Loucy (cell line): ENCODE results near the gene HSFY1.
"Not testable (repeated sequence)": the region's sequence is repeated elsewhere in the genome, so short reads cannot be mapped to it uniquely, and the experiment has no call there.

Experiments
- H2AFZ ChIP-seq: fragments of 200-600 bp; sonication (generic); 2 replicates; pipeline ENCODE4 v1.6.0; 2016; ENCODE audit warnings: antibody characterized with exemption, mild to moderate bottlenecking, low read length, moderate library complexity
- H3F3A ChIP-seq: fragments of 200-600 bp; 2 replicates; pipeline ENCODE4 v1.6.0; 2016; ENCODE audit warnings: antibody characterized with exemption, low read depth, mild to moderate bottlenecking
- H3K27me3 ChIP-seq: fragments of 200-600 bp; sonication (generic); 2 replicates; pipeline ENCODE4 v1.6.1; 2014; ENCODE audit warnings: low read length, mild to moderate bottlenecking; ENCODE audit not compliant: insufficient read depth, poor library complexity, severe bottlenecking
- H3K36me3 ChIP-seq: fragments of 200-600 bp; sonication (generic); 2 replicates; pipeline ENCODE4 v1.6.1; 2016; ENCODE audit warnings: low read length; ENCODE audit not compliant: insufficient read depth
- H3K4me1 ChIP-seq: fragments of 200-600 bp; sonication (generic); 2 replicates; pipeline ENCODE4 v1.5.1; 2014; ENCODE audit warnings: low read length, mild to moderate bottlenecking; ENCODE audit not compliant: insufficient read depth, poor library complexity, severe bottlenecking
- H3K4me2 ChIP-seq: fragments of 200-600 bp; sonication (generic); 2 replicates; pipeline ENCODE4 v1.6.0; 2014; ENCODE audit warnings: antibody characterized with exemption, low read length, low read depth, mild to moderate bottlenecking; ENCODE audit not compliant: poor library complexity, severe bottlenecking
- H3K4me3 ChIP-seq: fragments of 200-600 bp; sonication (generic); 2 replicates; pipeline ENCODE4 v1.5.1; 2014; ENCODE audit warnings: low read length, mild to moderate bottlenecking, mixed read lengths; ENCODE audit not compliant: poor library complexity, severe bottlenecking
- H3K79me2 ChIP-seq: fragments of 200-600 bp; sonication (generic); 2 replicates; pipeline ENCODE4 v1.6.1; 2014; ENCODE audit warnings: low read length; ENCODE audit not compliant: insufficient read depth
- H3K9ac ChIP-seq: fragments of 200-600 bp; sonication (generic); 2 replicates; pipeline ENCODE4 v1.6.0; 2014; ENCODE audit warnings: mild to moderate bottlenecking, low read depth, low read length, moderate library complexity; ENCODE audit not compliant: poor library complexity, severe bottlenecking
- H3K9me2 ChIP-seq: fragments of 200-600 bp; sonication (generic); replicated peaks from 2 replicates; pipeline ENCODE4 v1.6.1; 2016; ENCODE audit warnings: low read depth, low read length, mixed read lengths
- H3K9me3 ChIP-seq: fragments of 200-600 bp; sonication (generic); 2 replicates; pipeline ENCODE4 v1.6.1; 2014; ENCODE audit warnings: mild to moderate bottlenecking, antibody characterized with exemption, low read length, low read depth; ENCODE audit not compliant: insufficient read depth
- H4K20me1 ChIP-seq: fragments of 200-600 bp; sonication (generic); 2 replicates; pipeline ENCODE4 v1.6.0; 2014; ENCODE audit warnings: antibody characterized with exemption, low read length, mild to moderate bottlenecking; ENCODE audit not compliant: insufficient read depth, poor library complexity, severe bottlenecking

Gene HSFY1, protein sequence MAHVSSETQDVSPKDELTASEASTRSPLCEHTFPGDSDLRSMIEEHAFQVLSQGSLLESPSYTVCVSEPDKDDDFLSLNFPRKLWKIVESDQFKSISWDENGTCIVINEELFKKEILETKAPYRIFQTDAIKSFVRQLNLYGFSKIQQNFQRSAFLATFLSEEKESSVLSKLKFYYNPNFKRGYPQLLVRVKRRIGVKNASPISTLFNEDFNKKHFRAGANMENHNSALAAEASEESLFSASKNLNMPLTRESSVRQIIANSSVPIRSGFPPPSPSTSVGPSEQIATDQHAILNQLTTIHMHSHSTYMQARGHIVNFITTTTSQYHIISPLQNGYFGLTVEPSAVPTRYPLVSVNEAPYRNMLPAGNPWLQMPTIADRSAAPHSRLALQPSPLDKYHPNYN

DNA sequence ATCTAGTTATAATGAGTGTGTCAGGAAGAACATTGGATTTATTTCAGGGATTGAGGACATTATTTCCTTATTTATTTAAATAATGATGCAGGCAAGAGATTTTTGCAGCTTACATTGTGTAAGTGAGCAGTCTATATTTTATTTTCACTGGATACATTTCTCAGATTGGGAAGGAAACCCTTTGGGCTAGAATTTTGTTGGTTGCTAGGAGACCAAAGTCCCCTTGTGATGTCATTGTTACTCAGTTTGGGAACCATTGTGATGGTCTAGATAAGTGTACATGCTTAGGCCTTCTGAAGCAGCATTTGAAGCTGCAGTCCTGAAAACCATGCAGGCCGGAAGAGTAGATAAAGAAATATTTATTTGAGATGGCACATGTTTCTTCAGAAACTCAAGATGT lies at the start of gene HSFY1:
HSFY1 (plus strand) TSS at position 301 of the 400 bp plus-strand sequence; CDS start at position 369, 68 bp downstream.
- H4K20me1 ChIP-seq, result not testable (repeated sequence)

GRCh38 chrY:18504266-18504665 lies 42.3 kb upstream of the HSFY1 start:
- not testable (repeated sequence) for H3K36me3 ChIP-seq, H3K9me3 ChIP-seq, H3K27me3 ChIP-seq

More for the DNA sequence above, at the start of gene HSFY1:
- H3F3A ChIP-seq, H3K4me2 ChIP-seq, H3K4me3 ChIP-seq, H3K79me2 ChIP-seq, H3K9ac ChIP-seq, H3K9me3 ChIP-seq, H2AFZ ChIP-seq, H3K27me3 ChIP-seq, H3K9me2 ChIP-seq, H3K36me3 ChIP-seq, H3K4me1 ChIP-seq: not testable (repeated sequence)

GRCh38 chrY:18530995-18531655 lies 15.4 kb upstream of the HSFY1 start:
- not testable (repeated sequence) for H4K20me1 ChIP-seq, H3K4me3 ChIP-seq, H3K79me2 ChIP-seq, H3F3A ChIP-seq, H3K9me2 ChIP-seq, H3K9me3 ChIP-seq, H3K27me3 ChIP-seq, H3K4me1 ChIP-seq, H3K9ac ChIP-seq, H2AFZ ChIP-seq, H3K4me2 ChIP-seq, H3K36me3 ChIP-seq

More at GRCh38 chrY:18504266-18504665, 42.3 kb upstream of the HSFY1 start:
- not testable (repeated sequence) for H2AFZ ChIP-seq, H3K4me2 ChIP-seq, H4K20me1 ChIP-seq, H3K9me2 ChIP-seq, H3K79me2 ChIP-seq, H3K4me3 ChIP-seq, H3K4me1 ChIP-seq, H3K9ac ChIP-seq, H3F3A ChIP-seq

GRCh38 chrY:18538952-18539351 lies 7.6 kb upstream of the HSFY1 start:
- not testable (repeated sequence) for H3K9me3 ChIP-seq

GRCh38 chrY:18553132-18553531 lies 6.6 kb downstream of the HSFY1 start:
- not testable (repeated sequence) for H4K20me1 ChIP-seq, H3K4me2 ChIP-seq

More at GRCh38 chrY:18538952-18539351, 7.6 kb upstream of the HSFY1 start:
- not testable (repeated sequence) for H3K4me1 ChIP-seq, H3K79me2 ChIP-seq, H3K4me2 ChIP-seq, H3F3A ChIP-seq, H2AFZ ChIP-seq, H3K9me2 ChIP-seq, H3K9ac ChIP-seq, H4K20me1 ChIP-seq, H3K4me3 ChIP-seq, H3K27me3 ChIP-seq, H3K36me3 ChIP-seq

GRCh38 chrY:18565915-18566314 lies 19.4 kb downstream of the HSFY1 start:
- not testable (repeated sequence) for H2AFZ ChIP-seq, H3K4me3 ChIP-seq, H3K36me3 ChIP-seq, H4K20me1 ChIP-seq, H3K9ac ChIP-seq, H3K9me2 ChIP-seq, H3K4me2 ChIP-seq, H3F3A ChIP-seq, H3K4me1 ChIP-seq, H3K9me3 ChIP-seq, H3K79me2 ChIP-seq, H3K27me3 ChIP-seq

More at GRCh38 chrY:18553132-18553531, 6.6 kb downstream of the HSFY1 start:
- H3K4me1 ChIP-seq, H3K9me2 ChIP-seq, H3K27me3 ChIP-seq, H3K4me3 ChIP-seq, H3K9me3 ChIP-seq, H3K79me2 ChIP-seq, H3K36me3 ChIP-seq, H3K9ac ChIP-seq, H2AFZ ChIP-seq, H3F3A ChIP-seq: not testable (repeated sequence)
